AML-193 (cell line): ENCODE measurements around the gene HK1.

Experiments
- DNase-seq, 2 experiments: peaks; one replicate each; lab custom pipeline; 2025; lab: John Stamatoyannopoulos, UW

Gene HK1

GRCh38 chr10:69404786-69405185, 126.5 kb downstream of the HK1 start:
- no peak for DNase-seq

GRCh38 chr10:69405221-69405620, 126.9 kb downstream of the HK1 start:
- DNase-seq, result no peak

- no peak for DNase-seq
These were observed 128.1 kb downstream of the HK1 start for GRCh38 chr10:69406302-69406811.

- DNase-seq, result no peak
These were observed 128.7 kb downstream of the HK1 start for GRCh38 chr10:69406816-69407580.

DNA sequence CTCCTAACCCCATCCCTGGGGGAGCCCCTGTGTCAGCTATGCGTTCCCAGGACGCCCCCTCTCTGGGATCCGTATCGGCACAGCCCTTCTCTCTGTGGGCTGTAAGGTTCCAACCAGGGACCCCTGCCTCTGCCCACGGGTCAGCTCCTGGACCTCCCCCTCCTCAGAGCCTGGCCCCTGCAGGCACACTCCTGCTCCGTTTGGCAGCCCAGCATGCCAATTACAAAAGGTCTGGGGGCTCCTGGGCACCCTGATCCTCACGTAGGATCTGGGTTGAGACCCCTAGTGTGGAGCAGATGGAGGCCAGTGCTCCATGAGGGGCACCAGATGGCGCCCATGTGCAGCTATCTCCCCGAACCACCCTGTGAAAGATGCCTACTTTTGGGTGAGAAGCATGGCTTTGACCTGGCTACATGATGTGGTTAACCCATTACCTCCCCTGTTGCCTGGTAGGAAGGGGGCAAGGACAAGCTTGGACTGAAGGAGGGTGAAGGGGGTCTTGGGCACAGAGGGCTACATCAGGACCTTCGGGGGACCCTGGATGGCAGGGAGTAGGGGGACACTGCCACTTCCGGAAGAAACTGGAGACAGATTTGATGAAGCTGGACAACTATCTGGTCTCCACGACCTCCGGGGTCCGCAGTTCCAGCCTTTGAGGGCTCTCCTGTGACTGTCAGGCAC, 129.5 kb downstream of the HK1 start:
- peak in 1 of 2 experiments; percentile 27 for DNase-seq

DNA sequence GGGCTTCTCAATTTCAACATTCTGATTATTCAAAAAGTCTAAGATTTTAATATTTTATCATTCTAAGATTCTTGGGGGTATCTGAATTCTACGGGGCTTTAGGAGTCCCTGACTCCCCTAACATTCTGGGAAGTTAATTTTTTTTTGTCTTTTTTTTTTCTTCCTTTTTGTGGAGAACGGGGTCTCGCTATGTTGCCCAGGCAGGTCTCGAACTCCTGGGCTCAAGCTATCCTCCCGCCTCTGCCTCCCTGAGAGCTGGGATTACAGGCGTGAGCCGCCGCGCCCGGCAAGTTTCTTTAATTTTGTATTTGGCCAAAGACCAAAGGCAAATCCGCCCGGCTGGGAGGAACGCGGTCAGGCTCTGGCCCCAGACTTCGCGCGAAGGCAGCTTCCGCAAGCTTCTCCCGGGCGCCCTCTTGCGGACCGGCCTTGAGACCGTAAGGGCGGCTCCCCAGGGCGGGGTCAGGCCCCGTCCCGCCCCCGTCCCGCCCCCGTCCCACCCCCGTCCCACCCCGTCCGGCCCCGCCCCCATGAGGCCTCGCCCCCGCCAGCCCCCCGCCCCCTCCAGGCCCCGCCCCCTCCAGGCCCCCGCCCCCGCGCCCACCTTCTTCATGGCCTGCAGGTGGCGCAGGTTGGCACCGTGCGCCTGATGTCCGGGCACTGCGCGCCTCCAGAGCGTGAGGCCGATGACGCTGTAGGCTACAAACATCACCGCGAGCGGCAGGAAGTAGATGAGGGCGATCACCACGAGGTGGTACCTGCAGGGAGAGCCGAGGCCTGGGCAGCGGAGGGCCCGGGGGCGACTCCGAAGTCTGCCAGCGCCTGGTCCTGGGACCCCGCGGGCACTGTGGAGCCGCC, 130.3 kb downstream of the HK1 start:
- peak; percentile 79 to 81 for DNase-seq

GRCh38 chr10:69409176-69409495, 130.8 kb downstream of the HK1 start:
- DNase-seq, result no peak

GRCh38 chr10:69409968-69410367, 131.7 kb downstream of the HK1 start:
- no peak for DNase-seq

DNA sequence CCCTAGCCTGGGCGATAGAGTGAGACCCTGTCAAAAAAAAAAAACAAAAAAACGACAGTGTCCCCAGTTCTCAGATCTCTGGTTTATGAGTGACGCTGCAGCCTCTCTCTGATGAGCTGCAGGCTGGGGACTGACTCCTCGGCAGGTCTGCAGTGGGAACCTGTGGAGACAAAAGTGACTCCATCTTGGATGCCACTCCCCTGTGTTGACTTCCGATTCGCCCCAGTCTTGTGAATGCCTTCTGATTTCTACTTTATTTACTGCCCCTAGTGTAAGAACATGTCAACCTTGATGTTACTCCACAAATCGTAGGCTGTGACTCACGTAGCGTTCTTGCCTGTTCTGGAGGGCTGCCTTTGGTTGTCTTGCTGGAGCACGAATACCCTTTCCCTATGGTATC, 132.2 kb downstream of the HK1 start:
- DNase-seq, result no peak

GRCh38 chr10:69411476-69411875, 133.2 kb downstream of the HK1 start:
- DNase-seq, result no peak

DNA sequence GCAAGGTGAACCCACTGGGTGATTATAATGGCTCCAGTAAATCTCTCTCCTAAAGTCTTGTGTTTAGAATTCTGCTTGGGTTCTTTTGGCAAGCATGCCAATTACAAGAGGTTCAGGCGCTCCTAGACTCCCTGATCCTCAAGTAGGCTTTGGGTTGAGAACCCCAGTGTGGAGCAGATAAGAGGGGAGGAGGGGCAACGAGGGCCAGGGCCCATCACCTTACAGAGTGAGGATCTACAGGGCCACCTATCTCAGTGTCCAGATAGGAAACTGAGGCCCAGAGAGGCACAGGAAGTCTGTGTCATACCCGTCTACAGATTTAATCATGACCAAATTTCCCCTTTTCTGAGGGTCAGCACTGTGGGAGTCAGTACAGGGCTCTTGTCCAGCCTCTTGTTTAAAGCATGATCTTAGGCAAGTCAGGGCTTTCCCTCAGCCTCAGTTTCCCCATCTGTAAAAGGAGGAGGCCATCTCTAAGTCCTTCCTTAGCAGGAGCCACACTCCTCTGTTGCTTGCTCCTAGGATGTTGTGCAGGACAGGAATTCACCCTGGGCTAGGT, 134.0 kb downstream of the HK1 start:
- DNase-seq, result no peak

DNA sequence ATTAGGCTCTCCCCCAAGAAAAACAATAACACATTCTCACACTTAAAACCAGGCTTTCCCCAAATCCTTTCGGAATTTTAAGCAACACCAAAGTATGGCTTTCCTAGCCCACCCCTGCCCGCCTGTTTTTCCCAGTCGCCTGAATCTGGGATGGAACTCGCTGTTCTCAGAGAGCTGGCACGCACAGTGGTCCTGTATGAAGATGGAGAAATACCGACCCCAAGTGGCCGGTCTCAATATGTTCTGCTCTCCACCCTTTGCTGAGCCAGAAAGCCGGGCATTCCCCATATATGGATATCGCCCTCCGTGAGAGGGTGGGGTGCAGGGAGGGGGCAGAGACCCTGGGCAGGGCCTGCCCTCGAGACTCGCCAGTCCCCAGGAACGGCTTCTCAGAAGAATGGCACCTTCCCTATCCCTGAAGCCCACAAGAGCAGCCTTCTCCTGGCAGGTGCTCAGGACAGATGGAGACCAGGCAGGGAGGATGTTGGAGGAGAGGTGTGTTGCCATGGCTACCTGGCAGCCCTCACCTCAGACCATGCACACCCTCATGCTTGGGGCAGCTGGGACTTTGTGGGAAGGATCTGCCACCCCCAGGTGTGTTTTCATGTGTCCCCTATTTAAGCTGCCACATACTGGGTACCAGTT, 135.0 kb downstream of the HK1 start:
- DNase-seq, result peak in 1 of 2 experiments; percentile 16

DNA sequence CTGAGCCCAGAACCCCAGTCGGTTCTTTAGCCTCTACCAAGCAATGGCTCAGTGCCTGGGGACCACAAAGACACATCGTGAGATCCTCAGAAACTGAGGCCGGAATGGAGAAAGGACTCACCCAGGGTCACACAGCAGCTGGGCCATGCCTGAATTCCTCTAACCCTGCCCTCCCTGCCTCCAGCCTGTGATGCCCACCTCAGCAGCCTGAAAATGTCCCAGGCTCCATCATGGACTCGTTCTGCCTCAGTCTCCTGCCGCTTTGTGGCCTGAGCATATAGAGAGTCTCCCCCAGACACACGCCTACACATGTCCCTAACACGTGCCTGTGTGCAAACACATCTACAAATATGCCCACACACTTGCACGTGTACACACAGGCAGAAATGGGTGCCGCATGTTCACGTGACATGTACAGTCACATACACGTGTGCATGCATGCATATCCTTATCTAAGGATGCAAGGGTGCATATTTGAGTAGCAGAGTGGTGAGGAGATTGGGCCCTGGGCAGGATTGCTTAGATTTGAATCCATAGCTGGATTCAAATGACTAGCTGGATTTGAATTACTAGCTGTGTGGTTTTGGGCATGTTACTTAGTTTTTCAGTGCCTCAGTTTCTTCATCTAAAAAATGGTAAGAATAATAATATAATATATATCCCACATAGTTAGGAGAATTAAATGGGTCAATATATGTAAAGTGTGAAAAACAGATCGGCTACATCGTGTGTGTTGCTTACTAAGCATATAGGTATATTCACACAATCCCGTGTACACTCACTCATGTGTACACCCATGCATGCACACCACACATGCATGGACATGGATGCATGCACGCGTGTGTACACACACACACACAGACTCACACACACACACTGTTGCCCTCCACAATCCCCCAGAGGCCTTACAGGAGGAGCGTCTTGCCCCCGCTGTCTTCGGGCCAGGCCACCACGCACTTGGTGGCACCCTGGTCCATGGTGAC, 136.0 kb downstream of the HK1 start:
- DNase-seq, result no peak

DNA sequence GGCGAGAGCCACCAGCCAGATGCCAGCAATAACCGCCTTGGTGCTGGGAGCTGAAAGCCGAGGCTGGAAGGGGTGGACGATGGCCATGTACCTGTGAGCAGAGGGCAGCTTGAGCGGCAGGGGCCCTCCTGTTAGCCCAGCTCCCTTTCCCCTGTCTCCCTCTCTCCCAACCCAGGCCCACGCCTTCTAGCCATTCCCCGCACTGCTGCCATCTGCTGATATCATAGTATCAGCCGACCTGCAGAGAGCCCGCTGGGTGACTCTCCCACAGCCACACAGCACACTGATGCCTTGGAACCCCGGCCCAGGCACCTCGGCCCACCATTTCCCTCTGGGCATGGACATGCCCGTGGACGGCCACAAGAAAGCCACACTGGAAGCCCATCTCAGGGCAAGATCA, 136.8 kb downstream of the HK1 start:
- DNase-seq, result no peak

- no peak for DNase-seq
These were observed 137.7 kb downstream of the HK1 start for GRCh38 chr10:69415951-69416350.

- DNase-seq, result no peak
These were observed 138.4 kb downstream of the HK1 start, which contains the start of gene TACR2 for GRCh38 chr10:69416695-69417094. Gene TACR2 (minus strand): TSS chr10:69416918. CDS start chr10:69416323, 595 bp downstream.

DNA sequence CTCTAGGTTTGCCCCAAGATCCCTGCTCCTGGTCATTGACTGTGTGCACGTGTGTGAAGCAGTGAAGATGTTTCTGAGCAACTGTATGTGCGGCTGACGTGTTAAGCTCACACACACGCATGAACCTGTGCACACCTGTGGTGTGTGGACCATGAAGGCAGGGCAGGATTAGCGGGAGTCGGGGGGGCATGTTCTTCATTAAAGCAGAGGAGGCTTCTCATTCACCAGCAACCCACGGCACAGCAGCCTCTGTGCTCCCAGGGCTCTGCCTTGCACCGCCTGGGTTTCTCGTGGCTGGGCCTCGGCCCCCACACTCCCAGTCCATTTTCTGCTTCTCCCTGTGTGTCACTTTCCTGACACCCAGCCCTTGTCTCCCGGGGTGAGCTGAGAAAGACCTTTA, 139.2 kb downstream of the HK1 start:
- no peak for DNase-seq

- DNase-seq, result no peak
These were observed 139.9 kb downstream of the HK1 start for GRCh38 chr10:69418052-69418752.

DNA sequence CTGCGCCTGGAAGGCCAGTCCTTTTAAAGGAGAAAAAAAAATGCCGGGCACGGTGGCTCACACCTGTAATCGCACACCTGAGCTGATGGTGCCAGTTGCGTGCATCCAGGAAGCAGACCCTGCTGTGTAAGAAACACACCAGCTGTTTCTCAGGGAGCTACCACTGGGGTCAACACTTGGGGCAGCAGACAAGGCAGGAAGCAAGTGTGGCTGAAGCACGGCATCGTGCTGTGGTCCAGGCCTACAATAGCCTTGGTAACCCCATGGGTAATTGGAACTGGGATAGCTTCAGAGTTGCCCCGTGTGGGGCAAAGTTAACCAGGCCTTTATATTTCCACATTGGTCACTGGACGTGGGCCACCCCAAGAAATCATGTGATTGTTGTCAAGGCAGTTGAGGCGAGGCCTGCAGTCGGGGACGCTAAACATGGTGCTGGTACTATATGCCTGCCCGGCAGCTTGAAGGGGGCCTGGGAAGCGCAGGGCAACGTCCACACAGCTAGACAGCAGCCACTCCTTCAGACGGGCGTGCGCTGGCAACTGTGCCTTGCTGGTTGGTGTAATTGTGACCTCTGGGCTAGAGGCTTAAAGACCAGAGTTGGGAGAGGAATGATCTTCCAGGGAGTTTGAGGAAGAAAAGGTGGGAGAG, 140.9 kb downstream of the HK1 start:
- DNase-seq, result no peak
